Suprapubic skin (tissue), 4 donors: Measurements from ENCODE around the gene NPC1L1. TPM values are rescaled to one million over a fixed set of nuclear protein-coding genes. Genes with fewer than 3 reads are reported as not detected.
A peak's percentile ranks its signal among the peaks of the same experiment; 100 is the strongest.

Experiments
- DNase-seq, 2 donors: peaks; one replicate each; pipeline ENCODE4 v3.0.0-alpha.2; 2019; ENCODE audit warnings: low spot score in 2 of 2
- H3K27ac ChIP-seq: fragments of 200-600 bp; sonication (generic); one replicate; pipeline ENCODE4 v1.5.1; 2019
- H3K27me3 ChIP-seq: fragments of 200-600 bp; sonication (generic); one replicate; pipeline ENCODE4 v1.5.1; 2019
- H3K36me3 ChIP-seq: fragments of 200-600 bp; sonication (generic); one replicate; pipeline ENCODE4 v1.5.1; 2019
- H3K4me1 ChIP-seq: fragments of 200-600 bp; sonication (generic); one replicate; pipeline ENCODE4 v1.5.1; 2019
- H3K4me3 ChIP-seq: fragments of 200-600 bp; sonication (generic); one replicate; pipeline ENCODE4 v1.5.1; 2019; ENCODE audit warnings: mild to moderate bottlenecking
- H3K9me3 ChIP-seq: fragments of 200-600 bp; sonication (generic); one replicate; pipeline ENCODE4 v1.5.1; 2019
- CTCF ChIP-seq, 2 donors: fragments of 200-600 bp in 1 of 2; fragments of 450-650 bp in 1 of 2; sonication (generic) in 1 of 2; IDR thresholded peaks; one replicate each; pipeline ENCODE4 v1.5.1; 2016 to 2019; ENCODE audit warnings: antibody characterized with exemption in 2 of 2, mild to moderate bottlenecking in 1 of 2, moderate library complexity in 1 of 2
- EP300 ChIP-seq: sonication (generic); formaldehyde crosslinking; IDR thresholded peaks from one replicate; pipeline ENCODE4 v1.6.1; 2017; ENCODE audit warnings: antibody characterized with exemption
- POLR2A ChIP-seq, 2 donors: fragments of 450-650 bp; IDR thresholded peaks; one replicate each; pipeline ENCODE4 v1.6.1; 2017; ENCODE audit warnings: antibody characterized with exemption in 2 of 2, mild to moderate bottlenecking in 2 of 2, moderate library complexity in 2 of 2
- POLR2AphosphoS5 ChIP-seq, 3 donors: sonication (generic); formaldehyde crosslinking; IDR thresholded peaks; one replicate each; pipeline ENCODE4 v1.6.1; 2017; ENCODE audit warnings: antibody characterized with exemption in 3 of 3
- WGBS: methylation state at CpG from one replicate; pipeline ENCODE4 v1.1.5; 2018; 5-methylcytosine and 5-hydroxymethylcytosine counted together
- total RNA-seq, 4 donors: library from RNA; depleted of rRNA; stranded (reverse); fragments of >200 nt; gene quantifications; one replicate each; pipeline ENCODE4 v1.1.0, GENCODE V29; 2016

Gene NPC1L1
- total RNA-seq, 4 donors from 2014 or later: 0.24 TPM; not detected in 3

GRCh38 chr7:44561962-44562621 is 21.0 kb upstream of the NPC1L1 start:
- no peaks in the 10 kb centered on the region for H3K4me1 ChIP-seq
- WGBS: 93% methylated on average over 7 of the region's 7 CpGs
- DNase-seq: peak in 1 of 2 donors; percentile 35
- no peaks in the 10 kb centered on the region for H3K27me3 ChIP-seq
- TF ChIP-seq EP300 (no peak), POLR2A (IDR thresholded peaks at IDR 0.05) (no peak), POLR2AphosphoS5 (IDR thresholded peaks at IDR 0.05) (no peak), CTCF (IDR thresholded peaks at IDR 0.05) (no peak)
- no peak overlapping the region for H3K27ac ChIP-seq
- no peaks in the 10 kb centered on the region for H3K9me3 ChIP-seq
- H3K4me3 ChIP-seq: no peak overlapping the region
- H3K36me3 ChIP-seq: peaks cover 31% of the 10 kb centered on the region

GRCh38 chr7:44561481-44561880 is 20.4 kb upstream of the NPC1L1 start:
- no peaks in the 10 kb centered on the region for H3K4me1 ChIP-seq
- WGBS: 76% methylated on average over 6 of the region's 6 CpGs
- H3K27ac ChIP-seq: no peak overlapping the region
- no peaks in the 10 kb centered on the region for H3K9me3 ChIP-seq
- H3K36me3 ChIP-seq: peaks cover 25% of the 10 kb centered on the region
- H3K4me3 ChIP-seq: no peak overlapping the region
- DNase-seq: peak in 1 of 2 donors; percentile 53
- no peak for TF ChIP-seq CTCF (IDR thresholded peaks at IDR 0.05)
- no peak for TF ChIP-seq POLR2AphosphoS5 (IDR thresholded peaks at IDR 0.05)
- no peak for TF ChIP-seq POLR2A (IDR thresholded peaks at IDR 0.05)
- no peak for TF ChIP-seq EP300
- H3K27me3 ChIP-seq: no peaks in the 10 kb centered on the region

GRCh38 chr7:44559485-44559884 is 18.4 kb upstream of the NPC1L1 start:
- no peaks in the 10 kb centered on the region for H3K27me3 ChIP-seq
- no peak overlapping the region for H3K4me3 ChIP-seq
- no peak for TF ChIP-seq POLR2AphosphoS5 (IDR thresholded peaks at IDR 0.05)
- TF ChIP-seq EP300: no peak
- TF ChIP-seq CTCF (IDR thresholded peaks at IDR 0.05): no peak
- no peak for TF ChIP-seq POLR2A (IDR thresholded peaks at IDR 0.05)
- WGBS: 52% methylated on average over 4 of the region's 4 CpGs
- DNase-seq: peak in 1 of 2 donors; percentile 58
- no peak overlapping the region for H3K27ac ChIP-seq
- no peaks in the 10 kb centered on the region for H3K9me3 ChIP-seq
- H3K36me3 ChIP-seq: peaks cover 7% of the 10 kb centered on the region
- no peaks in the 10 kb centered on the region for H3K4me1 ChIP-seq

- DNase-seq: no peak
- WGBS: 89% methylated on average over 2 of the region's 2 CpGs
Observed at GRCh38 chr7:44557485-44557884, 16.4 kb upstream of the NPC1L1 start.

More at GRCh38 chr7:44557485-44557884, 16.4 kb upstream of the NPC1L1 start:
- no peak overlapping the region for H3K4me3 ChIP-seq
- H3K27ac ChIP-seq: no peak overlapping the region
- H3K27me3 ChIP-seq: no peaks in the 10 kb centered on the region
- H3K4me1 ChIP-seq: no peaks in the 10 kb centered on the region
- H3K36me3 ChIP-seq: no peaks in the 10 kb centered on the region
- H3K9me3 ChIP-seq: no peaks in the 10 kb centered on the region
- TF ChIP-seq POLR2AphosphoS5 (IDR thresholded peaks at IDR 0.05) (no peak), CTCF (IDR thresholded peaks at IDR 0.05) (no peak), POLR2A (IDR thresholded peaks at IDR 0.05) (no peak), EP300 (no peak)
